Fibroblast of skin of left quadriceps (primary cell): ENCODE data around the gene IFFO2.

Experiments used
- DNase-seq, 2 experiments: peaks; one replicate each; pipeline ENCODE4 v3.0.0-alpha.2; 2013; ENCODE audit warnings: low read depth in 2 of 2

The IFFO2 gene

DNA sequence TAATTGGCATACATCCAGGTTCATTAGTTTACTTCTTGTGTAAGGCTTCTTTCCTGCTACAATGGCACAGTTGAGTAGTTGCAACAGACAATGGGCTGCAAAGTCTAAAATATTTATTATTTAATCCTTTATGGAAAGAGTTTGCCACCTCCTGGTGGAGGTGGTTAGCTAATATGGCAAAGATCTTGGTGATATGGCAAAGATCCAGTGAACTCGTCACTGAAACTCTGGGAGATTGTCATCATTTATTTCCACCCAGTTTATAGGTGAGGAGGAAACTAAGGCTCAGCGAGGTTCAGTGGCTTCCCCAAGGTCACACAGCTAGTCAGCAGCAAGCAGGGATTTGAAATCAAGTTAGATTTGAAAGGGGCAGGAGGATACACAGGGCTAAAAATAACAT is 16.1 kb upstream of the IFFO2 start:
- no peak for DNase-seq

- no peak for DNase-seq
These were observed 14.3 kb upstream of the IFFO2 start for GRCh38 chr1:18970762-18971161.

DNA sequence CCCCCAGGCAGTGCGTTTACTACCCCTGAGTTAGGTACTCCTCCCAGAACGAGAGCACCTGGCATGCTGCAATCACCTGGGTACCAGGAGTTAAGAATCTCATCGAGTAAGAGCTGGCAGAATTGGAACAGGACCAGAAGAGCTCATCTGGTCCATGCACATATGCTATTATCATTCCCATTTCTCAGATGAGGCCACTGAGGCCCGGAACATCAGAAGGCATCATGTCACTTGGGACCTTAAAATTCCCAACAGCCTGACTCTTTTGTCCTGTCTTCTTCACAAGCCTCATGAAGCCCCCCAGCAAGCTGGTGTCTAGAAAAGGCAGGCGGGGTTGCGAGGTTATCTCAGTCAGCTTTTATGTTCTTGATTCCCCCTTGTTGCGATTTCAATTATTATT is 13.9 kb upstream of the IFFO2 start:
- no peak for DNase-seq

GRCh38 chr1:18967066-18967690 is 10.7 kb upstream of the IFFO2 start:
- DNase-seq: no peak

GRCh38 chr1:18965206-18966173 is 9.0 kb upstream of the IFFO2 start:
- peak in 1 of 2 experiments; percentile 34 for DNase-seq

GRCh38 chr1:18963968-18964367 is 7.5 kb upstream of the IFFO2 start:
- DNase-seq: no peak

DNA sequence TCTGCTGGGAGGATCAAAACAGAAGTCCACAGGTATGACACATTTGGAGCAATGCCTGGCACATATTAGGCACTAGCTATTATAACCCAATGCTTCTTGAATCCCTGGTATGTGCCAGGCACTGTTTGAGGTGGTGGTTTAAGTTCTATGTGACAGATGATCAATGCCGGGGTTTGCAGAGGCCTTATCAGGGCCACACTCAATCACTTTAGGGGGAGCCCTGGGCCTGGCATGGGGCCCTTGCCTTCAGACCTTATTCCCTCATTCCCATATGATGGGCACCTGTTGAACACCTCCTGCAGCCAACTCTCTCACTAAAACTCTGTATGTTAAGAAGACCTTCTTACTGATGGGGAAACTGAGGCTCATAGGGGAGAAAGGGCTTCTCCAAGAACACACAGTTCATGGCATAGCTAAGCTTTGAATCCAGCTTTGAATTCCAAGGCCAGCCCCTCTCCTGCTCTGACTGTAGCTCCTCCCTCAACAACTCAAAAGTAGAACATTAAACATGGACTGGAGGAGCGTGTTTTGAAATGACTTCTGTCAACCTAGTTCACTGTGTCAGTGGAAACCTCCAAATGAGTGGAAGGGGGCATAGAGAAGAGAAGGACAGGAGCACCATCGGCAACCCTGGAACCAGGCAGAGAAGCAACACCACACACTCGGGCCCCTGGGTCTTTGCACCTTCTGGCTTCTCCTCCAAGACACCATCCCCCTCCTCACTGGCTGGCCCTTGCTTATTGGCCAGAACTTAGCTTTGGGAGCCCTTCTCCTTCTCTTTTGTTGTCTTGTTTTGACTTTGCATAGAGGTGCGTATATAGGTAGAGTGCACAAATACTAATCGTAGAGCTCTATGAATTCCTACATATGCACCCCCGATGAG is 6.6 kb upstream of the IFFO2 start:
- DNase-seq: no peak

GRCh38 chr1:18962121-18962721 is 5.7 kb upstream of the IFFO2 start:
- DNase-seq: no peak

DNA sequence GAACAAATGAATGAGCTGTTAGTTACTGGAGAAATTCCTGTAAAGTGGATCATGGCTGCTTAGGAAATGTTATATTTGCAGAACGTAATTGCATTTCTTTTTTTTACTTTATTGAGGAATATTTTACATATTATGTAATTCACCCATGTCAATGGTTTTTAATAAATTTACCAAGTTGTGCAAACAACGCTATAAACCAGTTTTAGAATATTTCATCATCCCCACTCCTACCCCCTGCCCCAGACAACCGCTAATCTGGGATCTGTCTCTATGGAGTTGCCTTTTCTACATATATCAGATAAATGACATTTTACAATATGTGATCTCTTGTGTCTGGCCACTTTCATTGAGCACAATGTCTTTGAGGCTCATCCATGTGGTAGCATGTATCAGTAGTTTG is 4.3 kb upstream of the IFFO2 start:
- no peak for DNase-seq

- DNase-seq: no peak
These were observed 3.9 kb upstream of the IFFO2 start for GRCh38 chr1:18960409-18960808.

DNA sequence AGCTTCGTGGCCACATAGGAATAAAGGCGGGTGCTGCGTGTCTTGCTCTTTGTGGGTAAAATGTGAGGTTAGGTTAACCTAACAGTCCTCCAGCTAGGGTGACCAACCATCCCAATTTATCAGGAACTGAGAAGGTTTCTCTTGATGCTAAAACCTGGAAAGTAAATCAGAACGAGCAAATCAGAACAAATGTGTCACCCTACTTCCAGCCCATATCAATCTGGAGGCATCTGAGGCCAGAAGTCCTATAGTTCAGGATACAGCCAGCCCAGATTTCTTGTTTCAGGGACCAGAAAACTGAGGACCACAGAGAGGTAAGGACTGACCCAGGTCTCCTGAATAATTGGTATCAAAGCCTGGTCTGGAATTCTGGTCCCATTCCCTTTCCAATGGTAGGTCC is 3.1 kb upstream of the IFFO2 start:
- DNase-seq: no peak

DNA sequence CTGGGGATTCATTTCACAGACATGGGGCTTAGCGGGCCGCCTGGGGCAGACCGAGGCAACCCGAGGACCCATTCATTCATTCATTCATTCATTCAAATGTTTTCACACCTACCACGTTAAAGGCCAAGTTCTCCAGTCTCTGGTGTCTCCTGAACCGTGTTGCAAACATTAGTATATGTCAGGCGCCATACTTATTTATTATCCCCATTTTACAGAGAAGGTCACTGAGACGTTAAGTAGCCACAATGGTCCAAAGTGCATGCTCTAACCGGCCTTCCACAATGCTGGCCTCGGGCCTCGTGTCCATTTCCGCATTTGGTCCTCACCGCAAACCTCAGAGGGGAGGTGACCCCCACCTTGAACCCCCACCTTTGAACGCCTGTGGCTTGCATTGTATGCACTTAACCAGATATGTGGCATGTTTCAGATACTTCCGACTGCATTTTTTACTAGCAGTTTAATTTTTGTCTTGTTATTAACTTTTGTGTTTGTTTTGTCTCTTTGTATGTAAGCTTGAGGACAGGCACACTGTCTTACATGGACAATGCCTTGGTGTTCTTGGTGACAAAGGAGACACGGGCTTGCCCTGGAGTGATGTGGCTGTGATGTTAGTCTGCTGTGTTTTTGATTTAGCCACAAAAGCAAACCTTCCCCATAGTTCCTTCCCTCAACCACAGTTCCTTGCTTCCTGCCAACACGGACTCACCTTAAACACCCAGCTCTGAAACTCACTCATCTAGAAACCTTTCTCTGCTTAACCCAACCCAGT is 1.2 kb upstream of the IFFO2 start:
- no peak for DNase-seq

GRCh38 chr1:18957136-18957521 is 653 bp upstream of the IFFO2 start:
- DNase-seq: no peak

DNA sequence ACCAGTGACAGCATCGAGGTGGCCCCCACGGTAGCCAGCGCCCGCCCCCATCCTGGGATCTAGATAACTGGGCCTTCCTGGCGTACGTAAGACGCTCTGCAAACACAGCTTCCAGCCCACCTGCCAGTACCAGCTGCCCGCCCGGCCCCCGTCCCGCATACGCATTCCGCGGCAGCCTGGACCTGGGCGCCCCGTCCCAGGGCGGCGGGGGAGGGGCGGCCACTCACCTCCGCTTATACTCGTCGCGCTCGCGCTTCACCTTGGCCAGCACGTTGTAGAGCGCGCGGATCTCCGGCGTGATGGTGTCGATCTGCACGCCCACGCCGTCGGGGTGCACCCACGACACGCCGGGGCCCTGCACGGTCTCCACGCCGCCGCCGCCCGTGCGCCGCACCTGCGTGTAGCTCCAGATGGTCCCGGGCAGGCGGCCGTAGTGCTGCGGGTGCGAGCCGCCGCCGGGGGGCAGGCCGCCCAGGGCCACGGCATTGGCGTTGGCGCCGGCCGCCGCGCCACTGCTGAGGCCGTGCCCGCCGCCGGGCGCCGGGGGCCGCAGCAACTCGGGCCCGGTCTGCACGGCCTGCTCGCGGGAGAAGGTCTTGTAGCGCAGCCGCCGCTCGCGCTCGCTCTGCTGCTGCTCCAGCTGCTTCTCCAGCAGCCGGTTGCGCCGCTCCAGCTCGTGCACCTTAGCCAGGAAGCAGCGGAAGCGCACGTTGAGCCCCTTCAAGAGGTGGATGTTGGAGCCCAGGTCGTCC is 859 bp downstream of the IFFO2 start:
- no peak for DNase-seq

GRCh38 chr1:18955131-18955440 is 1.4 kb downstream of the IFFO2 start:
- no peak for DNase-seq

- DNase-seq: no peak
These were observed 2.0 kb downstream of the IFFO2 start for GRCh38 chr1:18954270-18955071.

- DNase-seq: no peak
These were observed 2.7 kb downstream of the IFFO2 start for GRCh38 chr1:18953731-18954231.

GRCh38 chr1:18951818-18952391 is 4.6 kb downstream of the IFFO2 start:
- DNase-seq: no peak

- DNase-seq: no peak
These were observed 5.1 kb downstream of the IFFO2 start for GRCh38 chr1:18951416-18951815.
